ENCODE data around the gene SCARF2. TPM values are rescaled to one million over a fixed set of nuclear protein-coding genes. Genes with fewer than 3 reads are reported as not detected.

Gene SCARF2
- total and polyA plus RNA-seq, 2 of the 13 experiments (the other 11 are each of a cell fraction or from before 2014, with no cell fraction given), result 3.3 to 6.2 TPM

DNA sequence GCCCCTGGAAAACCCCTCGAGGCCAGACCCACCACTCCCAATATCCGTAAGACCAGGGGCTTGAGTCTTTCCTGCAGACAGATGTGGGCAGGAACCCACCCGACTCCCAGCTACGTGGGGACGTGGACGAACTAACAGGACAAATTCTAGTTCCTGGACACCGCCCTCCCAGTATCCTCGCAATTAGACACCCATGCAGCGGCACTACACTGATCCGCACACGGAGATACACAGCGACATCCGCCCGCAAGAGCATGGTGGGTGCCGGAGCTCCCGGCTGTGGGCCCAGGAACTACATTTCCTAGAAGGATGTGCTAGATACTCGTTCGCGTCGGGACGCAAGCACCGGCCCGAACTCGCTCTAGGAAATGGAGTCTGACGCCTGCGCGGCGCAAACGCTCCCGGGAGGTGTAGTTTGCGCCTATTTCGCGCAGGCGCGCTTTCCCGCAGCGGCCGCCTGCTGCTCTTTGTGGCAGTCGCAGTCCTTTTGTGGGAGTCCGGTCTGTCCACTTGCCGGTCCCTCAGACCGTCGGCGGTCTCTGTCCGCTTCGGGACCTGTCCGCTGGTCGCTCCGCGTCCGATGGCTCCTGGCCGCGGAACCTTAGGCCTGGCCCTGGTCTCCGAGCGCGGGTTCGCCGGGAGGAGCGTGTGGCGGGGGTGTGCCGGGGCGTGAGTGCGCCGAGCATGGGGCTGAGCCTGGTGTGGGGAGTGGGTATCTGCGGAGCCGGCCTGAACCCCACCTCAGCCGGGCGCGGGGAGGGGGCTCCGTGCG is 43.7 kb downstream of the SCARF2 start, which contains the start of gene ZNF74 (continued):
- TF ChIP-seq, protein P1, sequence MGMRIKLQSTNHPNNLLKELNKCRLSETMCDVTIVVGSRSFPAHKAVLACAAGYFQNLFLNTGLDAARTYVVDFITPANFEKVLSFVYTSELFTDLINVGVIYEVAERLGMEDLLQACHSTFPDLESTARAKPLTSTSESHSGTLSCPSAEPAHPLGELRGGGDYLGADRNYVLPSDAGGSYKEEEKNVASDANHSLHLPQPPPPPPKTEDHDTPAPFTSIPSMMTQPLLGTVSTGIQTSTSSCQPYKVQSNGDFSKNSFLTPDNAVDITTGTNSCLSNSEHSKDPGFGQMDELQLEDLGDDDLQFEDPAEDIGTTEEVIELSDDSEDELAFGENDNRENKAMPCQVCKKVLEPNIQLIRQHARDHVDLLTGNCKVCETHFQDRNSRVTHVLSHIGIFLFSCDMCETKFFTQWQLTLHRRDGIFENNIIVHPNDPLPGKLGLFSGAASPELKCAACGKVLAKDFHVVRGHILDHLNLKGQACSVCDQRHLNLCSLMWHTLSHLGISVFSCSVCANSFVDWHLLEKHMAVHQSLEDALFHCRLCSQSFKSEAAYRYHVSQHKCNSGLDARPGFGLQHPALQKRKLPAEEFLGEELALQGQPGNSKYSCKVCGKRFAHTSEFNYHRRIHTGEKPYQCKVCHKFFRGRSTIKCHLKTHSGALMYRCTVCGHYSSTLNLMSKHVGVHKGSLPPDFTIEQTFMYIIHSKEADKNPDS (CRISPR knock-in tag; IDR thresholded peaks at IDR 0.05), result 0 out of 2 replicates have a peak, but pooled peaks have one; percentile 37
- TF ChIP-seq NR2F6 (IDR thresholded peaks at IDR 0.05), result no peak
- TF ChIP-seq NR2F6 (CRISPR knock-in tag; IDR thresholded peaks at IDR 0.05), result no peak
- TF ChIP-seq HCFC1 (IDR thresholded peaks at IDR 0.05; ENCODE audit: low read depth, low read length), result peak; percentile 61; the same call in 1 of the 2 replicates
- TF ChIP-seq KDM5B (CRISPR knock-in tag; IDR thresholded peaks at IDR 0.05; ENCODE audit: borderline replicate concordance), result peak; percentile 75
- TF ChIP-seq, protein P2, sequence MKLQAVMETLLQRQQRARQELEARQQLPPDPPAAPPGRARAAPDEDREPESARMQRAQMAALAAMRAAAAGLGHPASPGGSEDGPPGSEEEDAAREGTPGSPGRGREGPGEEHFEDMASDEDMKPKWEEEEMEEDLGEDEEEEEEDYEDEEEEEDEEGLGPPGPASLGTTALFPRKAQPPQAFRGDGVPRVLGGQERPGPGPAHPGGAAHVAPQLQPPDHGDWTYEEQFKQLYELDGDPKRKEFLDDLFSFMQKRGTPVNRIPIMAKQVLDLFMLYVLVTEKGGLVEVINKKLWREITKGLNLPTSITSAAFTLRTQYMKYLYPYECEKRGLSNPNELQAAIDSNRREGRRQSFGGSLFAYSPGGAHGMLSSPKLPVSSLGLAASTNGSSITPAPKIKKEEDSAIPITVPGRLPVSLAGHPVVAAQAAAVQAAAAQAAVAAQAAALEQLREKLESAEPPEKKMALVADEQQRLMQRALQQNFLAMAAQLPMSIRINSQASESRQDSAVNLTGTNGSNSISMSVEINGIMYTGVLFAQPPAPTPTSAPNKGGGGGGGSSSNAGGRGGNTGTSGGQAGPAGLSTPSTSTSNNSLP (IDR thresholded peaks at IDR 0.05; ENCODE audit: low read depth, low read length), result no peak
- TF ChIP-seq, protein P3, sequence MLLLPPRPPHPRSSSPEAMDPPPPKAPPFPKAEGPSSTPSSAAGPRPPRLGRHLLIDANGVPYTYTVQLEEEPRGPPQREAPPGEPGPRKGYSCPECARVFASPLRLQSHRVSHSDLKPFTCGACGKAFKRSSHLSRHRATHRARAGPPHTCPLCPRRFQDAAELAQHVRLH (CRISPR knock-in tag; IDR thresholded peaks at IDR 0.05; ENCODE audit: borderline replicate concordance, low read depth), result no peak; the same call in 1 of the 2 replicates
- no peak for TF ChIP-seq SMAD1 (CRISPR knock-in tag; IDR thresholded peaks at IDR 0.05; ENCODE audit: borderline replicate concordance, low read depth)
- TF ChIP-seq ZNF777 (CRISPR knock-in tag; IDR thresholded peaks at IDR 0.05), result peak; percentile 84
- no peak for TF ChIP-seq NFE2L1 (CRISPR knock-in tag; IDR thresholded peaks at IDR 0.05; ENCODE audit: borderline replicate concordance)
- no peak for TF ChIP-seq ZSCAN29 (CRISPR knock-in tag; conservative IDR thresholded peaks at IDR 0.05)
- TF ChIP-seq REPIN1 (CRISPR knock-in tag; IDR thresholded peaks at IDR 0.05; ENCODE audit: borderline replicate concordance, low read depth), result peak; percentile 45; the same call in 1 of the 2 replicates
- no peak for TF ChIP-seq SYNCRIP (IDR thresholded peaks at IDR 0.05; ENCODE audit: insufficient read depth, low read depth, low read length)
- TF ChIP-seq KLF16 (CRISPR knock-in tag; IDR thresholded peaks at IDR 0.05), result peak in 1 of 2 experiments; percentile 87; a peak in 2 of 4 replicates
- no peak for TF ChIP-seq HMGA1 (CRISPR knock-in tag; conservative IDR thresholded peaks at IDR 0.05)
- TF ChIP-seq, protein P4, sequence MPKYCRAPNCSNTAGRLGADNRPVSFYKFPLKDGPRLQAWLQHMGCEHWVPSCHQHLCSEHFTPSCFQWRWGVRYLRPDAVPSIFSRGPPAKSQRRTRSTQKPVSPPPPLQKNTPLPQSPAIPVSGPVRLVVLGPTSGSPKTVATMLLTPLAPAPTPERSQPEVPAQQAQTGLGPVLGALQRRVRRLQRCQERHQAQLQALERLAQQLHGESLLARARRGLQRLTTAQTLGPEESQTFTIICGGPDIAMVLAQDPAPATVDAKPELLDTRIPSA (CRISPR knock-in tag; IDR thresholded peaks at IDR 0.05; ENCODE audit: borderline replicate concordance), result no peak
- TF ChIP-seq IKZF1 (IDR thresholded peaks at IDR 0.05), result no peak
- TF ChIP-seq, protein P5, sequence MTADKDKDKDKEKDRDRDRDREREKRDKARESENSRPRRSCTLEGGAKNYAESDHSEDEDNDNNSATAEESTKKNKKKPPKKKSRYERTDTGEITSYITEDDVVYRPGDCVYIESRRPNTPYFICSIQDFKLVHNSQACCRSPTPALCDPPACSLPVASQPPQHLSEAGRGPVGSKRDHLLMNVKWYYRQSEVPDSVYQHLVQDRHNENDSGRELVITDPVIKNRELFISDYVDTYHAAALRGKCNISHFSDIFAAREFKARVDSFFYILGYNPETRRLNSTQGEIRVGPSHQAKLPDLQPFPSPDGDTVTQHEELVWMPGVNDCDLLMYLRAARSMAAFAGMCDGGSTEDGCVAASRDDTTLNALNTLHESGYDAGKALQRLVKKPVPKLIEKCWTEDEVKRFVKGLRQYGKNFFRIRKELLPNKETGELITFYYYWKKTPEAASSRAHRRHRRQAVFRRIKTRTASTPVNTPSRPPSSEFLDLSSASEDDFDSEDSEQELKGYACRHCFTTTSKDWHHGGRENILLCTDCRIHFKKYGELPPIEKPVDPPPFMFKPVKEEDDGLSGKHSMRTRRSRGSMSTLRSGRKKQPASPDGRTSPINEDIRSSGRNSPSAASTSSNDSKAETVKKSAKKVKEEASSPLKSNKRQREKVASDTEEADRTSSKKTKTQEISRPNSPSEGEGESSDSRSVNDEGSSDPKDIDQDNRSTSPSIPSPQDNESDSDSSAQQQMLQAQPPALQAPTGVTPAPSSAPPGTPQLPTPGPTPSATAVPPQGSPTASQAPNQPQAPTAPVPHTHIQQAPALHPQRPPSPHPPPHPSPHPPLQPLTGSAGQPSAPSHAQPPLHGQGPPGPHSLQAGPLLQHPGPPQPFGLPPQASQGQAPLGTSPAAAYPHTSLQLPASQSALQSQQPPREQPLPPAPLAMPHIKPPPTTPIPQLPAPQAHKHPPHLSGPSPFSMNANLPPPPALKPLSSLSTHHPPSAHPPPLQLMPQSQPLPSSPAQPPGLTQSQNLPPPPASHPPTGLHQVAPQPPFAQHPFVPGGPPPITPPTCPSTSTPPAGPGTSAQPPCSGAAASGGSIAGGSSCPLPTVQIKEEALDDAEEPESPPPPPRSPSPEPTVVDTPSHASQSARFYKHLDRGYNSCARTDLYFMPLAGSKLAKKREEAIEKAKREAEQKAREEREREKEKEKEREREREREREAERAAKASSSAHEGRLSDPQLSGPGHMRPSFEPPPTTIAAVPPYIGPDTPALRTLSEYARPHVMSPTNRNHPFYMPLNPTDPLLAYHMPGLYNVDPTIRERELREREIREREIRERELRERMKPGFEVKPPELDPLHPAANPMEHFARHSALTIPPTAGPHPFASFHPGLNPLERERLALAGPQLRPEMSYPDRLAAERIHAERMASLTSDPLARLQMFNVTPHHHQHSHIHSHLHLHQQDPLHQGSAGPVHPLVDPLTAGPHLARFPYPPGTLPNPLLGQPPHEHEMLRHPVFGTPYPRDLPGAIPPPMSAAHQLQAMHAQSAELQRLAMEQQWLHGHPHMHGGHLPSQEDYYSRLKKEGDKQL (CRISPR knock-in tag; IDR thresholded peaks at IDR 0.05; ENCODE audit: low read depth), result no peak
- TF ChIP-seq, protein P6, sequence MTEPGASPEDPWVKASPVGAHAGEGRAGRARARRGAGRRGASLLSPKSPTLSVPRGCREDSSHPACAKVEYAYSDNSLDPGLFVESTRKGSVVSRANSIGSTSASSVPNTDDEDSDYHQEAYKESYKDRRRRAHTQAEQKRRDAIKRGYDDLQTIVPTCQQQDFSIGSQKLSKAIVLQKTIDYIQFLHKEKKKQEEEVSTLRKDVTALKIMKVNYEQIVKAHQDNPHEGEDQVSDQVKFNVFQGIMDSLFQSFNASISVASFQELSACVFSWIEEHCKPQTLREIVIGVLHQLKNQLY (CRISPR knock-in tag; IDR thresholded peaks at IDR 0.05), result no peak

Measured in HepG2 (cell line).